ENCODE results near the gene CORO2A.

GRCh38 chr9:98136489-98136888 is 55.9 kb downstream of the CORO2A start:
- TF ChIP-seq EZH2 (IDR thresholded peaks at IDR 0.05; ENCODE audit: borderline replicate concordance, low read depth, low read length, severe bottlenecking), result no peak
- TF ChIP-seq, protein P1, sequence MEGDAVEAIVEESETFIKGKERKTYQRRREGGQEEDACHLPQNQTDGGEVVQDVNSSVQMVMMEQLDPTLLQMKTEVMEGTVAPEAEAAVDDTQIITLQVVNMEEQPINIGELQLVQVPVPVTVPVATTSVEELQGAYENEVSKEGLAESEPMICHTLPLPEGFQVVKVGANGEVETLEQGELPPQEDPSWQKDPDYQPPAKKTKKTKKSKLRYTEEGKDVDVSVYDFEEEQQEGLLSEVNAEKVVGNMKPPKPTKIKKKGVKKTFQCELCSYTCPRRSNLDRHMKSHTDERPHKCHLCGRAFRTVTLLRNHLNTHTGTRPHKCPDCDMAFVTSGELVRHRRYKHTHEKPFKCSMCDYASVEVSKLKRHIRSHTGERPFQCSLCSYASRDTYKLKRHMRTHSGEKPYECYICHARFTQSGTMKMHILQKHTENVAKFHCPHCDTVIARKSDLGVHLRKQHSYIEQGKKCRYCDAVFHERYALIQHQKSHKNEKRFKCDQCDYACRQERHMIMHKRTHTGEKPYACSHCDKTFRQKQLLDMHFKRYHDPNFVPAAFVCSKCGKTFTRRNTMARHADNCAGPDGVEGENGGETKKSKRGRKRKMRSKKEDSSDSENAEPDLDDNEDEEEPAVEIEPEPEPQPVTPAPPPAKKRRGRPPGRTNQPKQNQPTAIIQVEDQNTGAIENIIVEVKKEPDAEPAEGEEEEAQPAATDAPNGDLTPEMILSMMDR (IDR thresholded peaks at IDR 0.05; ENCODE audit: borderline replicate concordance, extremely low read depth, low read length, poor library complexity, severe bottlenecking), result no peak
